ENCODE measurements around the gene CLIC1. TPM values are rescaled to one million over a fixed set of nuclear protein-coding genes. Genes with fewer than 3 reads are reported as not detected.

CLIC1 gene
- total RNA-seq, 2 experiments from 2014 or later, result 314 to 413 TPM

DNA sequence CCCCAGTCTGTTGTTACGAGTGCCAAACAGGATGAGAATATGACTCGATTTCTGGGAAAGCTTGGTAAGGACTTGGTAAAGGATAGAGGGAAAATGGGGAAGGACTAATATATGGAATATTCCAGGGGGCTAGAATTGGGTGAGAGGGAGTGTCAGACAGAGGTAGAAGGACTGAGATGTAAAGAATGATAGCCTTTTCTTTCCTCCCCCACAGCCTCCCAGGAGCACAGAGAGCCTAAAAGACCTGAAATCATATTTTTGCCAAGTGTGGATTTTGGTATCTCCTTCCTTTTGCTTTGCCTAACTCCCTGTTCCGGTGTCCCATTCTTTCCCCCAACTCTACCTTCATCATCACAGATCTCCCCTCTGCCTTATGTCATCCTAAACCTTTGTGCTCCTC lies 6.6 kb upstream of the CLIC1 start:
- no peak overlapping the region for H3K27ac ChIP-seq (ENCODE audit: low read depth, low read length, poor library complexity, severe bottlenecking)
- no peak overlapping the region for H3K4me3 ChIP-seq (ENCODE audit: low read depth, low read length, poor library complexity, severe bottlenecking)
- H3K36me3 ChIP-seq (ENCODE audit: insufficient read depth, low read length), result peaks cover 57% of the 10 kb centered on the region
- H3K9me3 ChIP-seq (ENCODE audit: low read length), result no peaks in the 10 kb centered on the region
- no peak for TF ChIP-seq EZH2phosphoT487 (IDR thresholded peaks at IDR 0.05; ENCODE audit: borderline replicate concordance, low read depth, low read length)
- TF ChIP-seq, protein P1, sequence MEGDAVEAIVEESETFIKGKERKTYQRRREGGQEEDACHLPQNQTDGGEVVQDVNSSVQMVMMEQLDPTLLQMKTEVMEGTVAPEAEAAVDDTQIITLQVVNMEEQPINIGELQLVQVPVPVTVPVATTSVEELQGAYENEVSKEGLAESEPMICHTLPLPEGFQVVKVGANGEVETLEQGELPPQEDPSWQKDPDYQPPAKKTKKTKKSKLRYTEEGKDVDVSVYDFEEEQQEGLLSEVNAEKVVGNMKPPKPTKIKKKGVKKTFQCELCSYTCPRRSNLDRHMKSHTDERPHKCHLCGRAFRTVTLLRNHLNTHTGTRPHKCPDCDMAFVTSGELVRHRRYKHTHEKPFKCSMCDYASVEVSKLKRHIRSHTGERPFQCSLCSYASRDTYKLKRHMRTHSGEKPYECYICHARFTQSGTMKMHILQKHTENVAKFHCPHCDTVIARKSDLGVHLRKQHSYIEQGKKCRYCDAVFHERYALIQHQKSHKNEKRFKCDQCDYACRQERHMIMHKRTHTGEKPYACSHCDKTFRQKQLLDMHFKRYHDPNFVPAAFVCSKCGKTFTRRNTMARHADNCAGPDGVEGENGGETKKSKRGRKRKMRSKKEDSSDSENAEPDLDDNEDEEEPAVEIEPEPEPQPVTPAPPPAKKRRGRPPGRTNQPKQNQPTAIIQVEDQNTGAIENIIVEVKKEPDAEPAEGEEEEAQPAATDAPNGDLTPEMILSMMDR (conservative IDR thresholded peaks at IDR 0.05; ENCODE audit: low read length), result no peak
- H3K4me2 ChIP-seq (ENCODE audit: low read length), result no peak overlapping the region
- intact Hi-C loops (cut with micrococcal nuclease; ENCODE audit: unreplicated experiment), result loop anchor here (5.0 kb wide), 1 partner anchor 44 kb away; no protein-coding TSS in a partner anchor
- no peaks in the 10 kb centered on the region for H3K9me2 ChIP-seq (ENCODE audit: insufficient read depth, low read length)
- no TSS peak for BruUV-seq (replicated peaks)
- H4K20me1 ChIP-seq (ENCODE audit: insufficient read depth, low read length), result no peaks in the 10 kb centered on the region
- ChIA-PET CTCF (ENCODE audit: unreplicated experiment) (no interaction called here), POLR2A (interaction anchor here (0.6 kb wide), 1 partner anchor 61 kb away, joined by 3 read pairs; no protein-coding TSS in a partner anchor)
- DNase-seq (ENCODE audit: low spot score), result no peak
- no peak overlapping the region for H2AFZ ChIP-seq (ENCODE audit: low read length)
- H3K79me2 ChIP-seq (ENCODE audit: insufficient read depth, low read depth, low read length), result peaks cover 13% of the 10 kb centered on the region; the same call in 1 of the 2 replicates
- H3K4me1 ChIP-seq (ENCODE audit: insufficient read depth, low read length, poor library complexity, severe bottlenecking), result peaks cover 34% of the 10 kb centered on the region

DNA sequence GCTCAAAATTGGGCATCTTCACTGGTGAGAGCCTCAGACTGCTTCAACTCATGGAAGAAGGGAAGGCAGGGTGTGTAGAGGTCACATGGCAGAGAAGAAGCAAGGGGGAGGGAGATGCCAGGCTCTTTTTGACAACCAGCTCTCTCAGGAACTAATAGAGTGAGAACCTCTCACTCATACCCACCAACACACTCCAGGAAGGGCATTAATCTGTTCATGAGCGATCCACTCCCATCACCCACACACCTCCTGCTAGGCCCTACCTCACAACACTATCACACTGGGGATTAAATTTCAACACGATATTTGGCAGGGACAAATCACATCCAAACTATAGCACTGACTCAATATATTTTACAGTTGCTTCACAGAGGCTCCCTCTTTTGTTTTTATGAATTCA lies 5.5 kb upstream of the CLIC1 start:
- H3K4me2 ChIP-seq (ENCODE audit: low read length), result no peak overlapping the region
- DNase-seq (ENCODE audit: low spot score), result no peak
- no peaks in the 10 kb centered on the region for H4K20me1 ChIP-seq (ENCODE audit: insufficient read depth, low read length)
- POLR2A ChIA-PET, result interaction anchor here (0.6 to 2.4 kb wide), 4 partner anchors 8 to 57 kb away, joined by 3 to 9 read pairs (median 4); no protein-coding TSS in a partner anchor
- no peaks in the 10 kb centered on the region for H3K9me2 ChIP-seq (ENCODE audit: insufficient read depth, low read length)
- H2AFZ ChIP-seq (ENCODE audit: low read length), result no peak overlapping the region
- BruUV-seq (replicated peaks), result no TSS peak
- peaks cover 46% of the 10 kb centered on the region for H3K36me3 ChIP-seq (ENCODE audit: insufficient read depth, low read length)
- H3K4me1 ChIP-seq (ENCODE audit: insufficient read depth, low read length, poor library complexity, severe bottlenecking), result peaks cover 45% of the 10 kb centered on the region
- TF ChIP-seq, protein P1 (conservative IDR thresholded peaks at IDR 0.05; ENCODE audit: low read length), result no peak
- TF ChIP-seq EZH2phosphoT487 (IDR thresholded peaks at IDR 0.05; ENCODE audit: borderline replicate concordance, low read depth, low read length), result no peak
- CTCF ChIA-PET (ENCODE audit: unreplicated experiment), result no interaction called here
- intact Hi-C loops (cut with micrococcal nuclease; ENCODE audit: unreplicated experiment), result loop anchor here (5.0 kb wide), 1 partner anchor 45 kb away; no protein-coding TSS in a partner anchor
- H3K79me2 ChIP-seq (ENCODE audit: insufficient read depth, low read depth, low read length), result peaks cover 15% of the 10 kb centered on the region; the same call in 1 of the 2 replicates
- no peak overlapping the region for H3K4me3 ChIP-seq (ENCODE audit: low read depth, low read length, poor library complexity, severe bottlenecking)
- H3K27ac ChIP-seq (ENCODE audit: low read depth, low read length, poor library complexity, severe bottlenecking), result no peak overlapping the region
- H3K9me3 ChIP-seq (ENCODE audit: low read length), result no peaks in the 10 kb centered on the region

Measured in OCI-LY7 (cell line).